Nephron progenitor cell (in vitro differentiated cells): ENCODE results near the gene MAGI2.
"Not testable (repeated sequence)": the region's sequence is repeated elsewhere in the genome, so short reads cannot be mapped to it uniquely, and the experiment has no call there.

ENCODE experiments used
- DNase-seq: peaks from one replicate; pipeline ENCODE4 v3.0.0; 2021
- H3K27ac Mint-ChIP-seq: 2 replicates; pipeline ENCODE4 v1.8.0; 2021; ENCODE audit warnings: mild to moderate bottlenecking, moderate library complexity, mixed read lengths
- H3K27me3 Mint-ChIP-seq: 2 replicates; pipeline ENCODE4 v1.8.0; 2021; ENCODE audit warnings: mild to moderate bottlenecking, low read depth, mixed read lengths; ENCODE audit not compliant: poor library complexity
- H3K36me3 Mint-ChIP-seq: 2 replicates; pipeline ENCODE4 v1.8.0; 2021; ENCODE audit warnings: low read depth, mixed read lengths
- H3K4me1 Mint-ChIP-seq: 2 replicates; pipeline ENCODE4 v1.8.0; 2021; ENCODE audit warnings: mixed read lengths
- H3K4me3 Mint-ChIP-seq: 2 replicates; pipeline ENCODE4 v1.8.0; 2021; ENCODE audit warnings: mild to moderate bottlenecking, moderate library complexity, mixed read lengths
- H3K9me3 Mint-ChIP-seq: 2 replicates; pipeline ENCODE4 v1.8.0; 2021; ENCODE audit warnings: mild to moderate bottlenecking, moderate library complexity, mixed read lengths
- CTCF ChIP-seq: fragments of 200-600 bp; sonication (generic); IDR thresholded peaks from 2 replicates; pipeline ENCODE4 v1.5.0; 2021; ENCODE audit warnings: antibody characterized with exemption

Gene MAGI2

GRCh38 chr7:78253850-78254725 is 1199.4 kb downstream of the MAGI2 start:
- Mint-ChIP-seq H3K4me1 (no peaks in the 10 kb centered on the region), H3K27me3 (no peaks in the 10 kb centered on the region), H3K36me3 (no peaks in the 10 kb centered on the region), H3K4me3 (no peak overlapping the region), H3K9me3 (peaks cover 4% of the 10 kb centered on the region), H3K27ac (no peak overlapping the region)
- TF ChIP-seq CTCF = no peak
- no peak for DNase-seq

- Mint-ChIP-seq H3K36me3 (no peaks in the 10 kb centered on the region), H3K9me3 (peaks cover 25% of the 10 kb centered on the region), H3K27me3 (peaks cover 3% of the 10 kb centered on the region), H3K27ac (no peak overlapping the region), H3K4me1 (no peaks in the 10 kb centered on the region), H3K4me3 (no peak overlapping the region)
- no peak for DNase-seq
- TF ChIP-seq CTCF = no peak
Observed at GRCh38 chr7:78248867-78249266, 1204.6 kb downstream of the MAGI2 start.

- no peak for DNase-seq
- Mint-ChIP-seq H3K27ac (no peak overlapping the region), H3K9me3 (peaks cover 25% of the 10 kb centered on the region), H3K27me3 (peaks cover 3% of the 10 kb centered on the region), H3K36me3 (no peaks in the 10 kb centered on the region), H3K4me3 (no peak overlapping the region), H3K4me1 (no peaks in the 10 kb centered on the region)
- TF ChIP-seq CTCF = no peak
Observed at GRCh38 chr7:78247910-78248689, 1205.4 kb downstream of the MAGI2 start.

- H3K4me1 Mint-ChIP-seq, H3K27me3 Mint-ChIP-seq, H3K4me3 Mint-ChIP-seq, H3K27ac Mint-ChIP-seq, H3K36me3 Mint-ChIP-seq, H3K9me3 Mint-ChIP-seq, DNase-seq: not testable (repeated sequence)
Observed at GRCh38 chr7:78240179-78240578, 1213.3 kb downstream of the MAGI2 start.

GRCh38 chr7:78234634-78235033 is 1218.8 kb downstream of the MAGI2 start:
- H3K4me3 Mint-ChIP-seq = no peak overlapping the region
- no peak for DNase-seq
- TF ChIP-seq CTCF = no peak
- no peak overlapping the region for H3K27ac Mint-ChIP-seq
- H3K36me3 Mint-ChIP-seq = no peaks in the 10 kb centered on the region
- peaks cover 4% of the 10 kb centered on the region for H3K9me3 Mint-ChIP-seq
- no peaks in the 10 kb centered on the region for H3K27me3 Mint-ChIP-seq
- H3K4me1 Mint-ChIP-seq = no peaks in the 10 kb centered on the region

GRCh38 chr7:78232806-78233205 is 1220.7 kb downstream of the MAGI2 start:
- no peak for TF ChIP-seq CTCF
- H3K4me3 Mint-ChIP-seq = no peak overlapping the region
- H3K9me3 Mint-ChIP-seq = peaks cover 4% of the 10 kb centered on the region
- H3K4me1 Mint-ChIP-seq = no peaks in the 10 kb centered on the region
- no peaks in the 10 kb centered on the region for H3K27me3 Mint-ChIP-seq
- no peaks in the 10 kb centered on the region for H3K36me3 Mint-ChIP-seq
- DNase-seq = no peak
- H3K27ac Mint-ChIP-seq = no peak overlapping the region
